Activated T-cell treated with anti-CD3 and anti-CD28 coated beads, Interleukin-2, amount 50 U/mL, for 48 hours (primary cell): ENCODE data around the gene KNDC1.
A peak's percentile ranks its signal among the peaks of the same experiment; 100 is the strongest.
"Not testable (repeated sequence)": the region's sequence is repeated elsewhere in the genome, so short reads cannot be mapped to it uniquely, and the experiment has no call there.

ENCODE experiments used
- DNase-seq, 2 experiments: peaks; one replicate each; pipeline ENCODE4 v3.0.0-alpha.2; 2020

Gene KNDC1

DNA sequence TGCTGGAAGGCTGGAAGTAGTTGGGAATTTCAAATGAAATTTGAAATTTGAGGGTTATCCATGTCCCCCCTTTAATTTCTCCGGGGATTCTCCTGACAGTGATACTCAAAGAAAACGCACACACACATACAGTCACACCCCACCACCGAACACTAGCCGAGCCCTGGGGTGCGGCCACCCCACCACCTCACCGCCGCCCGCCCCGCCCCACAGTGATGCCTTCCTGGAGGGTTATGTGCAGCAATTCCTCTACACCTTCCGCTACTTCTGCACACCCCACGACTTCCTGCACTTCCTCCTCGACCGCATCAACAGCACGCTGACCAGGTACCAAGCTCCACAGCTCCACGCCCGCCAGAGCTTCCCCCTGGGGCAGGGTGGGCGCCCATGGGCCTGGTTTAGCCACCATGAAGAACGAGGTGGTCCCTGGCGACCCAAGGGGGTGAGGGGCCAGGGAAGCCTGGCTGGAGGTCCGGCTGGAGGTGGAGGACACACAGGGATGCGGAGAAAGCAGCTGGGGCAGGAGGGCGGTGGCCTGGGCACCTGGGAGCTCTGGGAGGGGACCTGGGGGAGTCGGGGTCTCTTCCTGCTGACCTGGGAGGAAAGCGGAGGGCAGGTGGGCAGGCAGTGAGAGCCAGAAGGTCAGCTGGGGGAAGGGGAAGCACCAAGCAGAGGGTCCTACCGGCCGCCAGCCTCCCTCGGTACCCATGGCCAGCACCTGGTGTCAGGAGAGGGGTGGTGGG lies 50.5 kb downstream of the KNDC1 start:
- no peak for DNase-seq

- no peak for DNase-seq
Observed at GRCh38 chr10:133211141-133211830, 51.3 kb downstream of the KNDC1 start.

DNA sequence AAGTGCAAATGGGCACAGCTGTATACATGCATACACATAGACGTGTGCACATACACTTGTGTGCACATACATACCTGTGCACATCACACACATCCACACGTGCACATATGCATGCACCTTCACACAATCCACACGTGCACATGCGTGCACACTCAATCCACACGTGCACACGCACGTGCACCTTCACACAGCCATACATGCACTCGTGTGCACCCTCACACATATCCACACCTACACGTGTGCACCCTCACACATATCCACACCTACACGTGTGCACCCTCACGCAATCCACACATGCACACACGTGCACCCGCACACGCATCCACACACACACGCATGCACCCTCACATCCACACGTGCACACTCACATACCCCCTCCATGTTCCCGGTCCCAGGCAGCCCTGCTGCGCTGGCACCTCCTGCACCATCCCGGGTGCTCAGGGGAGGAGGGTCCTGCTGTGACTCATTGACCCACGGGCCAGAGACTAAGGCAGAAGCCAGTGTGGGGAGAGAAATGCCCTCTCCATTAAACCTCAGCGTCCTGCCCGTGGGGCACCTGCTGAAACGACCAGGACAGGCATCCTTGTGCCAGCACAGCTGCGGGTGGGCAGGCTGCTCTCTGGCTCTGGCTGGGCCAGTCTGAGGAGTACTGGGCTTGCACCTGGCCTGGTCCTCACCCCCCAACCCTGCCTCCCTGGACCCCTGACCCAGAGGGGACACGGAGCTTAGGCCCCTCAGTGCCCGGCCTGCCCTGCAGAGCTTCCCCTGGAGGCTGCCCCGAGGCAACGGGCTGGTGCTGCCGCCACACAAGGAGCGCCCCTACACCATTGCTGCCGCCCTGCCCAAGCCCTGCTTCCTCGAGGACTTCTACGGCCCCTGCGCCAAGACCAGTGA lies 52.2 kb downstream of the KNDC1 start:
- no peak for DNase-seq

GRCh38 chr10:133212853-133213494 lies 53.0 kb downstream of the KNDC1 start:
- no peak for DNase-seq

GRCh38 chr10:133213641-133214467 lies 53.8 kb downstream of the KNDC1 start:
- no peak for DNase-seq

DNA sequence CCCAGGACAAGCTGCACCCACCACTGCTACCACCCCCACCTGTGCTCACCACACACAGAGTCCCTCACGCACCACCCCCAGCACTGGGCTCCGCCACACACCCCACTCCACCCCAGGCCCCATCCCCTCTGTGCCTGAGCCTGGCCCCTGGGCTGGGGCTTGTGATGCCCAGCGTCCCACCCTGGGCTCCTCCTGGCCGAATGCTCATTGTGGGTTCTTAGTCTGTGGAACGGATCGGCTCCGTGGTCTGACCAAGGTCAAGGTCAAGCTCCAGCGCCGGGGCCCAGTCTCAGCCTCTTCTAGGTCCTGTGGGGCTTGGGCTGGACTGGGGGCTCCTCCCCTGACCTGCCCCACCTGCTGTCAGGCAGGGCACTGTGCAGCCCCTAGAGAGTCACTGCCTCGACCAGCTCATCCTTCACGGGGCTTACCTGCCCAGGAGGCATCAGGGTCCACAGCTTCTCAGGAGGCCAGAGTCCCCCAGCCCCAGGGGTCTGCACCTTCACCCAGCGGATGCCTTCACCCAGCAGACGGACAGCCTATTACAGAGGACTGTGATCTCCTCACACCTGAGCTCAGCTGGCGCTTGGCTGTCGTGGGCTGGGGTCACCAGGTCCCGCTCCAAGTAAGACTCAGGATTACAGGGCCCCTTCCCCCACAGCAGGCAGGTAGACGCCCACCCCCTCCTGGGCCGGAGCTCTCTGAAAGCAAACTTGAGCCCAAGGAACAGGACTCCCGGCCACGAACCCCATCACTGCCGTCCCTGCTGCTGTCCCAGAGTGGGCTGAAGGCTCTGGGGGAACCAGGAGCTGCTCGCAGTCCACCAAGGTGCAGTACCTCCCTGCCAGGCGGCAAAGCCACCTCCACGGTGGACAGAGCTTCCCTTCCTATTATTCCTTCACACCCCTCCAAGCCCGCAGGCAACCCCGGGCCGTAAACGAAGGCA lies 54.7 kb downstream of the KNDC1 start:
- DNase-seq, result no peak

DNA sequence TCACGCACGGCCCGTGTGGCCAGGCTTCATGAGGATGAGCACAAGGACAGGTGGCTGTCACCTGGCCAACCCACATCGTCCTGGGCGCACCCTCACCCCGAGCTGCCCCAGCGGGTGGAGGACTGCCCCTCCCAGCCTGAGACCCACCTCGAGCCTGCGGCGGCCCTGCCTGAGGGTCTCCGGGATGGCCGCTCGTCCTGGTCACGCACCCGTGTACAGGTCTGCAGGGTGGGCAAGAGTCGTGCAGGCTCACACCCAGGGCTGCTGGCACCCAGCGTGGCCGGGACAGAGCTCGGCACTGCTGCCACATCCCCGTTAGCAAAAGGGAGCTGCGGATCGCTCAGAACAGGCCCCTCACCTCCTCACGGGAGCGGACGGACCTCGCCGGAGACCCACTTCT lies 55.6 kb downstream of the KNDC1 start:
- no peak for DNase-seq

DNA sequence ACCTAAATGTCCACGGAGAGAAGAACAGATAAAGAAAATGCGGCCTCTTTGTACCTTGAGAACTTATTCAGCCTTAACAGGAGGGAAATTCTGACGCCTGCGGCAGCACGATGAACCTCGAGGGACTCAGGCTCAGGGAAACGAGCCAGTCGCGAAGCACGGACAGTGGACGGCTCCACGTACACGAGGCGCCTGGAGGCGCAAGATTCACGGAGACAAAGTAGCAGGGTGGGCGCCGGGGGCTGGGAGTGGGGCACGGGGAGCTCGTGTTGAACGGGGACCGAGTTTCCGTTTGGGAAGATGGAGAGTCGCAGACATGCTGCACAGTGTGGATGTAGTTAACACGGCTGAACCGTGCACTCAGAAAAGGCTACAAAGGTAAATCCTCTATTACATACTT lies 56.8 kb downstream of the KNDC1 start:
- no peak for DNase-seq

GRCh38 chr10:133217800-133218589 lies 58.0 kb downstream of the KNDC1 start:
- no peak for DNase-seq

DNA sequence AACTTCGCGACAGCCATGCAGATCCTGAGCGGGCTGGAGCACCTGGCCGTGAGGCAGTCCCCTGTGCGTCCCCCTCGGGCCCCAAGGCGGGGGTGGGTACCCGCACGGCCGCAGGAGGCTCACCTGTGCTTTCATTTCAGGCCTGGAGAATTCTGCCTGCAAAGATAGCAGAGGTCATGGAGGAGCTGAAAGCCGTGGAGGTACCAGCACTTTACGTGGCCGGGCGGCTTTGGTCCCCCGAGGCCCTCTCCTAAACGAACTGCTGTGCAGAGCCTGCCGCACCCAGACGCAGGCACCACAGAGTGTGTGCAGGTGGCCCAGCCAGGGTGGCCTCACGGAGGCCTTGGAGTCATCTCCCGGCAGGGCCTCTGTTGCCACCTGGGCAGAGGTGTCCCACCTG lies 58.9 kb downstream of the KNDC1 start:
- no peak for DNase-seq

DNA sequence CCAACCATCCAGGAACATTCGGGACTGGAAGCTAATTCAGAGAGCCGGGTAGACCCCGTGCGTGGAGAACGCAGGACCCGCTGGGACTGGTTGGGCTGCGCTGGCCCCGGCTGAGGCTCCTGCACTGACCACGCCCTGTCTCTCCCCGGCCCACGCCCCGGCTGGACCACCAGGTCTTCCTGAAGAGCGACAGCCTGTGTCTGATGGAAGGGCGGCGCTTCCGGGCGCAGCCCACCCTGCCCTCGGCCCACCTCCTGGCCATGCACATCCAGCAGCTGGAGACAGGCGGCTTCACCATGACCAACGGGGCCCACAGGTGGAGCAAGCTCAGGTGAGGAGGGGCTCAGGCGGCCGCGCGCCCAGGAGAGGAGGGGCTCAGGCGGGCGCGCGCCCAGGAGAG lies 59.8 kb downstream of the KNDC1 start:
- DNase-seq, result no peak

DNA sequence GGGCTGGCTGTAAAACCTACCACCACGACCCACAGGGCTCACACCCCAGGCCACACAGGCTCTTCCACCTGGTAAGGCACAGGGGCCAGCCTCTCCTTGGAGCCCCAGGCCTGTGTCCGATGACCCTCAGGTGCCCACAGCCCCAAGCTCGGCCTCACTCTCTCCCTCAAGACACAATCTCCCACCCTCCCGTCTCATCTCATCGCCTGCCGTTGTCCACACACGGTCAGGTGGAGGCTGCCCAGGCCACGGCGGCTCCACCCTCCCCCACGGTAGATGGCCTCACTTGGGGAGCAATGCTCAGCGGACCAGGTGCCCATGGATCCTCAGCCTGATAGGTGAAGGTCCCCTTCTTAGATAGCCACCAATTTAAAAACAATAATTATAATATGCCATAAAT lies 61.3 kb downstream of the KNDC1 start:
- no peak for DNase-seq

- not testable (repeated sequence) for DNase-seq
Observed at GRCh38 chr10:133221756-133222155, 61.7 kb downstream of the KNDC1 start.

DNA sequence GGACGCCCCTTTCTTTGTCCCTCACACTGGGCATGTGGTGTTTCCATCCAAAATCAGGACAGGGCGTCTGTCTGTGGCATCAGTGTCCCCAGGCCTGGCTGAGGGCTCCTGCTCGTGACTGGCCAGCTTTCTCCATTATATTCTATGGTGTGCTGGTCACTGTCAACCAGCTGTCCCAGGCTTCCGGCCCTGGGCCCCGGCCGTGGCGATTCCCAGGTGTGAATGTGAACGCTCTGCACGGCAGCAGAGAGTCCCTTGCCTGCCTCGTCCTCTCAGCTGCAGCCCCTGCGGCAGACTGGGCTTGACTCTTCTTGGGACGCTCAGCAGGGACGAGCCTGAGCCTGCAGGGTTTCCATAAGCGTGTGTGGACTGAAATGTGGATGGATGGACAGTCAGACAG lies 64.1 kb downstream of the KNDC1 start:
- DNase-seq, result no peak

DNA sequence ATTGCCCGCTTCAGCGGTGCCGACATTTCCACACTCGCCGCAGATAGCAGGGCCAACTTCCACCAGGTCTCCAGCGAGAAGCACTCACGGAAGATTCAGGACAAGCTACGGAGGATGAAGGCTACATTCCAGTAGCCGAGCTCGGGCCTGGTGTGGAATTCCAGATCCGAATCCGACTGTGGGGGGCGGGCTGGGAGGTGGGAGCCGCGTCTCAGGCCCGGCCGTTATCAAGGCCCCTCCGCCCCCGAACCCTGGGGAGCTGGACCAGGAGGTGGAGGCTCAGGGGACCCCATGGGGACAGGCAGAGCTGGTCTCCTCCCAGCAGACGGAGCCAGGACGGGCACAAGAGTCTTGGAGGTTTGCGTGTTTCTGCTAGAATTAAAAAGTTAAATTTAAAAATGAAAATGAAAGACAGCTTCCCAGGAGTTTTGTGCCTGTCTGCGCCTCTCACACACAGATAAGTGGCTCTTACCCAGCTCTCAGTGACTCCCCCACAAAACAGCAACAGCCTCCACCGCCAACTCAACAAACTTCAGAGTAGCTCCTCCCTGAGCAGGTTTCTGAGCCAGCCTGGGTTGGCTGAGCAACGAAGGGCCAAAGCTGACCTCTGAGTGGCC lies 64.8 kb downstream of the KNDC1 start:
- DNase-seq, result no peak

GRCh38 chr10:133225707-133226191 lies 65.7 kb downstream of the KNDC1 start:
- DNase-seq, result peak in 1 of 2 experiments; percentile 42

- DNase-seq, result no peak
Observed at GRCh38 chr10:133226251-133226808, 66.3 kb downstream of the KNDC1 start.

GRCh38 chr10:133227256-133227655 lies 67.2 kb downstream of the KNDC1 start:
- no peak for DNase-seq
